GM10266 (cell line): Measurements from ENCODE around the gene ATP11A.

Experiments used
- DNase-seq: peaks from one replicate; pipeline ENCODE4 v3.0.0; 2012; ENCODE audit errors: extremely low spot score
- TF ChIP-seq, protein P1 (sequence below): IDR thresholded peaks from 2 replicates; pipeline ENCODE4 v1.5.1; 2012; ENCODE audit warnings: mild to moderate bottlenecking, low read depth; ENCODE audit not compliant: control insufficient read depth, insufficient read depth; ENCODE audit errors: missing control alignments

The ATP11A gene

DNA sequence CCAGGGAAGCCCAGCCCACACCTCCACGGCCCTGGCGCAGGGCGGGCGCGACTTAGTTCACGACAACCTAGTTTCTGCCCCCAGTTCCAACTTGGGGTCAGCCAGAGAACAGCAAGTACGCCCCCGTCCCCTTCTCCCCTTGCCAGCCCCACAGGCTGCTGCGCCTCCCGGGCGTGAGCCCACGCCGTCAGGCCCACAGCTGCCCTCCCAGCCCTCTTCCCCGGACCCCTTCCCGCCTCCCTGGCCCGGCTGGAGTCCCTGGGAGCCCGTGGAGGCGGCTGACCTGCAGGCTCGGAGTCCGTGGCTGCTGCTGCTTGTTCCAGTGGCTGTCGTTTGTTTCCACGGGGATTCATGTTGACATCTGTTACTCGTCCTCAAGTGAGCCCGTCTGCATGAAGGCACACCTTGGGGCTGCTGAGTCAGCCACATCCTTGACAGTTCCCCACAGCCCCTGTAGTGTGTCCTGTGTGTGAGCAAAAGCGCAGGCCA lies 86.0 kb downstream of the ATP11A start:
- TF ChIP-seq, protein P1, sequence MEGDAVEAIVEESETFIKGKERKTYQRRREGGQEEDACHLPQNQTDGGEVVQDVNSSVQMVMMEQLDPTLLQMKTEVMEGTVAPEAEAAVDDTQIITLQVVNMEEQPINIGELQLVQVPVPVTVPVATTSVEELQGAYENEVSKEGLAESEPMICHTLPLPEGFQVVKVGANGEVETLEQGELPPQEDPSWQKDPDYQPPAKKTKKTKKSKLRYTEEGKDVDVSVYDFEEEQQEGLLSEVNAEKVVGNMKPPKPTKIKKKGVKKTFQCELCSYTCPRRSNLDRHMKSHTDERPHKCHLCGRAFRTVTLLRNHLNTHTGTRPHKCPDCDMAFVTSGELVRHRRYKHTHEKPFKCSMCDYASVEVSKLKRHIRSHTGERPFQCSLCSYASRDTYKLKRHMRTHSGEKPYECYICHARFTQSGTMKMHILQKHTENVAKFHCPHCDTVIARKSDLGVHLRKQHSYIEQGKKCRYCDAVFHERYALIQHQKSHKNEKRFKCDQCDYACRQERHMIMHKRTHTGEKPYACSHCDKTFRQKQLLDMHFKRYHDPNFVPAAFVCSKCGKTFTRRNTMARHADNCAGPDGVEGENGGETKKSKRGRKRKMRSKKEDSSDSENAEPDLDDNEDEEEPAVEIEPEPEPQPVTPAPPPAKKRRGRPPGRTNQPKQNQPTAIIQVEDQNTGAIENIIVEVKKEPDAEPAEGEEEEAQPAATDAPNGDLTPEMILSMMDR = no peak
- no peak for DNase-seq

GRCh38 chr13:112776354-112776753 lies 86.5 kb downstream of the ATP11A start:
- TF ChIP-seq, protein P1 = no peak
- no peak for DNase-seq

DNA sequence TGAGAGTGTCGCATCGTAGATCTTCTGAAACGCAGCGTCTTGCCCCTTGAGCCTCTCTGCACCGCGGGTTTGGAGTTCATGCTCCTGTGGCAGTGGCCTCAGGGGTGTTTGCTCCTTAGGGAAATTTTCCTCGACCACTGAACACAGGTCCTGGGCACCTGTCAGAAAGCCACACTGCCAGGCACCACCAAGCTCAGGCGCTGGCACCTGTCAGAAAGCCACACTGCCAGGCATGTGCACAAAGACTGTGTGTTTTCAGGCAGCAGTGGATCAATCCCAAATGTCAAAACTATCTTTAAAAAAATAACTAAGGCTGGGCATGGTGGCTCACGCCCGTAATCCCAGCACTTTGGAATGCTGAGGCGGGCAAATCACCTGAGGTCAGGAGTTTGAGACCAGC lies 87.1 kb downstream of the ATP11A start:
- TF ChIP-seq, protein P1 = no peak
- DNase-seq = peak; percentile 5

GRCh38 chr13:112777637-112778406 lies 88.0 kb downstream of the ATP11A start:
- DNase-seq = peak; percentile 12
- TF ChIP-seq, protein P1 = no peak

- peak; percentile 13 for DNase-seq
- TF ChIP-seq, protein P1 = no peak
These were observed 90.2 kb downstream of the ATP11A start for GRCh38 chr13:112779856-112780604.

- DNase-seq = peak; percentile 7
- TF ChIP-seq, protein P1 = no peak
These were observed 91.4 kb downstream of the ATP11A start for GRCh38 chr13:112781287-112781686.

- DNase-seq = no peak
- TF ChIP-seq, protein P1 = no peak
These were observed 92.1 kb downstream of the ATP11A start for GRCh38 chr13:112781881-112782361.
